Stimulated activated CD4-positive, alpha-beta T cell treated with anti-CD3 and anti-CD28 coated beads, Interleukin-1b, Interleukin-23, amount 100 ng/mL, for 24 hours (primary cell): ENCODE measurements around the gene INAVA.
A peak's percentile ranks its signal among the peaks of the same experiment; 100 is the strongest.

Experiments used
- DNase-seq, 4 experiments: peaks; one replicate each; pipeline ENCODE4 v3.0.0-alpha.2; 2020; ENCODE audit warnings: low read depth in 4 of 4, low spot score in 1 of 4

The INAVA gene

DNA sequence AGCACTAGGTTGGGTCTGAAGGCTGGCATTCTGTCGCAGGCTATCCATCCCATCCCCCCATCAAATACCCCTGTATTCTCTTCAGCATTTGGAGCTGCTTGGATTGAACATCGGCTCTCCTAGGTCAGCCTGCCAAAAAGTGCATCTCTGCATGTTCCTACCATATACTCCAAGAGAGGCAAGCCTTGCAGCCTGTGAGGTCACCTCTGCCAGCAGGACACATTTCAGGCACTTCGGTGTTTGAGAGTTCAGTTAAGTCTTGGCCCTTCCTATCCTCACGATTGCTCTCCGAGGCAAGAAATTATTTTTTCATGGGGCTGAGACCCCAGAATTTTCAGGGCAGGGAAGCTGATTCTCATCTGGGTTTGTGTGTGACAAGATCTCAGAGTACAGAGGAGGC lies 19.3 kb upstream of the INAVA start:
- no peak for DNase-seq

DNA sequence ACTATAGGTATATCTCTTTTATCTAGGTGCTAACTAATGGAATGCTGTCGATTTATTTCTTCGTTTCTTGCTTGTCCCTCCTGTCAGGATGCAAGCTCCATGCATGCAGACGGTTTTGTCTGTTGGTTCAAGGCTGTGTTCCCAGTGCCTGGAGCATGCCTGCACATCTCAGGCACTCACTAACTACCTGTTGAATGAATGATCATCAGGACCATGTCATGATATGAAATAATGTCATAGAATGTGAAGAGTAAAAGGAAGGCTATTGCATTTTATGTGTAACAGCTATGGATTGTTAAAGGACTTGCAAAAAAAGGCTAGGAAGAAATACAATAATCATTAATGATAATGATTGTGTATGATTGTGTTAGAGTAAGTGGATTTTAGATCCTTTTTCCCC lies 17.7 kb upstream of the INAVA start:
- DNase-seq, result no peak

DNA sequence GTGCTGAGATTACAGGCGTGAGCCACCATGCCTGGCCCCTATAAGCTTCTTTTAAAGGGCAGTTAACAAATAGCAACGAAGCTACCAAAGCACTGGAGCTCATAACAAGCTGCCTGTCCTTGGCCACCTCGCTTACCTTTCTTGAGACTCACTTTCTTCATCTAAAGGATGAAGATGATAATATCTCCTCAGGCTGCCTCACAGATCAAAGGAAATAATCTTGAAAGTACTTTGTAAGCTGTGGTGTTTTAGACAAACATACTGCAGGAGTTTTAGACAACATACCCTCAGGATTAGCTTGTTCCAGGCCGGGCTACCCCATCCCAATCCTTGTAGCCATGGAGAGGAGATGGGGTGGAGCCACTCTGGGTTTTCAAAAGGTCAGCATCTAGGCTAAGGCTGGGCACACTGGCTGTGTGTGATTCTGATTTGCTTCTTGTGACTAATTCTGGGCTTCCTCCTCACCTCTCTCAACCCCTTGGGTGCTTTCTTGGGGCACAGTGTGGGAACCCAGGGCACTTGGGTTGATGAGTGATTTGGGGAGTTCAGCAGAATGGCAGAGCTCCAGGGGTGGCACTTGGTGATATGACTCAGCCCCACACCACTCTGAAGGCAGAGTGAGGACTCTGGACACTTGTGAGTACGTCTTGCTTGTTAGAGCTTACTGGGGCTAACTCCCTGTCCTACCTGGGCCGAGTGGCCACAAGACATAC lies 16.7 kb upstream of the INAVA start:
- DNase-seq, result peak in 1 of 4 experiments; percentile 36

DNA sequence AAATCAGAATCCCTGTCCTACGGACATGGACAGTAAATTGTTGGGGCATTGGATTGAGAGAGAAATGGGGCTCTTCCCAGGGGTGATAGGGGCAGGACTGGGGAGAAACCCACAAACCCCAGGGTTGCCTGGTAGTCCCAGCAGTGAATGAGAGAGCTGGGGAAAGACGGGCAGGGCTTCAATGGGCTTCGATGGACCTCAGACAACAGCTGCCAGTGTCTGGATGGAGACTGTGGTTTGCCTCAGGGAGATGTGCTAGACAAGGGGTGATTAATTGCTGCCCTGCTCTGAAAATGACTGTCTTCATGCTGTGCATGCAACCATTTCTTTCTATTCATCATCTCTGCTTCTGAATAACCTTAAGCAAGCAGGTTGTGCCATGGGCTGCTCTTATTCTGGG lies 14.5 kb upstream of the INAVA start:
- no peak for DNase-seq

DNA sequence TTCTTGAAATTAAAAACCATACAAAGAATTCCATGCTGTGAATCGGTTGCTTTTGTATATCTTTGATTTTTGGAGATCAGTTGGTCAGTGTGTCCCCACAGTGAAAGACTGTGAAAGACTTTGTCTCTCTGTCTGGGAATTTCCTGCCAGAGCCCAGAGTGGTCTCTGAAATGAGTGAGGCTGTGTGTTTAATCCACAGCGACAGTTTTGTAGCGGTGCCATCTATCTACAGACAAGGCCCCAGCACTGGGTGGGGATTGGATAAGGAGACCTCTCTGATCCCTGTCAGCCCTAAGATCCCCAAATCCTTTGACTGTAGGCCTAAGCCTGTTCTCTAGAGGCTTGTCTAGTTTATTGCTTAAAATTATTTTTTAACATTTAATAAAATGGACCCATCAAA lies 11.6 kb upstream of the INAVA start:
- no peak for DNase-seq

DNA sequence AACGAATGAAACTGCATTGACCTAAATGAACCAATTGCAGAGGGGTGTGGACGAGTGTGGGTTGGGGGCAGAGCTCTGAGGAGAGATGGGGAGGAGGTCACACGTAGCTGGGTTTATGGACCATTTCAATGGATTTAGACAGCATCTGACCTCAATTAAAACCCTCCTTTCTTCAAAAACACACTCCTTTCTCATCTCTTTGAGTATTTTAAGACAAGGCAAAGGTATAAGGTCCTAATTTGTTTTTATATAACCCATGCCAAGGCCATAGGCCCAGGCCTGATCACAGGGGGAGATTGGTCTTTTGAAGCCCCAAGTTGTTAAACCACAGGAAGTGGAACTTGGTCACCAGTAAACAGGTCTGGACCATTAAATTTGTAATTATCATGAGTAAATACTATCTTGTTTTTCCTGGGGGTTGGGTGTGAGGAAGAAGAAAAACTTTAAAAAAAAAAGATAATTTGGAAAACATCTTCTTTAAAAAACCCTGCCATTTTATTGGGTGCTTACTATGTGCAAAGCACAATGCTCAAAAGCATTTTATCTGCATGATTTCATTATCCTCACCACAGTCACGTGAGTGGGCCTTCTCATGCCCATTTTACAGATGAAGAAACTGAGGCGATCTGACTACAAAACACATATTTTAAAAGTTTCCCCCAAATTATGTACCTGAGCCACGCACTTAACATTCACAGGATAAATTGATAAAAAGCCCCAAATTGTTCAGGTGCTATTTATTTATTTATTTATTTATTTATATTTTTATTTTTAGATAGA lies 8.9 kb upstream of the INAVA start:
- DNase-seq, result no peak

- no peak for DNase-seq
These were observed 8.1 kb upstream of the INAVA start for GRCh38 chr1:200886594-200886993.

DNA sequence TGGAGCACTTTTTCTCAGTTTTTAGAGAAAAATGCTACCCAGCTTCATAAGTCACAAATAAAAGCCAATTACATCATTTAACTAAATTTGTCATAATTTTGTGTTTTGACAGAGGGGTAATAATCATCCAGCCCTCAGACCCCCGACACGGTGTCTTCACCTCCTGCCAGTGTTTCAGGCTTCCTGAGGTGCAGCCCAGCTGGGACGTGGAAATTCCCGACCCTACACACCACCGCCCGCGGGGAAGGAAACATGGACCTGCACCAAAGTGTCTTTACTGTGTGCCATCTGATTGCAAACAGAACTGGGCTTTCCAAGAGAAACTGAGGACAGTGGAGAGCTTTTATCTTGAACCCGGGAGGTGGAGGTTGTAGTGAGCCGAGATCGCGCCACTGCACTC lies 7.7 kb upstream of the INAVA start:
- DNase-seq, result no peak

GRCh38 chr1:200887772-200888348 lies 6.8 kb upstream of the INAVA start:
- DNase-seq, result no peak

GRCh38 chr1:200888349-200888838 lies 6.3 kb upstream of the INAVA start:
- DNase-seq, result peak in 1 of 4 experiments; percentile 43

DNA sequence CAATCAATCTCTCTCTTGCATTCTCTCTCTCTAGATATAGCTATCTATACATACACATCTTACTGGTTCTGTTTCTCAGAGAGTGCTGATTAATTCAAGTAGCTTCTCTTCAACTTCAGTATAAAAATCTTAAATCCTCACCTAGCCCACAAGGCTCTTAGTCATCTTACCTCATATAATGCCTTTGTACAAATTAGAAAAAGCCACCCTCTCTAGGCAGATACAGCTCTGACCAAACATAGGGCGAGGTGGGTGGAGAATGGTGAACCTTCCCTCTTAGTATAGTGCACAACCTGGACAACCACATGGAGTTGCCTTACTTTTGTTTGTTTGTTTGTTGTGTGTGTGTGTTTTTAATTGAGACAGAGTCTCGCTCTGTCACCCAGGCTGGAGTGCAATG lies 5.1 kb upstream of the INAVA start:
- no peak for DNase-seq

- no peak for DNase-seq
These were observed 4.7 kb upstream of the INAVA start for GRCh38 chr1:200890027-200890426.

DNA sequence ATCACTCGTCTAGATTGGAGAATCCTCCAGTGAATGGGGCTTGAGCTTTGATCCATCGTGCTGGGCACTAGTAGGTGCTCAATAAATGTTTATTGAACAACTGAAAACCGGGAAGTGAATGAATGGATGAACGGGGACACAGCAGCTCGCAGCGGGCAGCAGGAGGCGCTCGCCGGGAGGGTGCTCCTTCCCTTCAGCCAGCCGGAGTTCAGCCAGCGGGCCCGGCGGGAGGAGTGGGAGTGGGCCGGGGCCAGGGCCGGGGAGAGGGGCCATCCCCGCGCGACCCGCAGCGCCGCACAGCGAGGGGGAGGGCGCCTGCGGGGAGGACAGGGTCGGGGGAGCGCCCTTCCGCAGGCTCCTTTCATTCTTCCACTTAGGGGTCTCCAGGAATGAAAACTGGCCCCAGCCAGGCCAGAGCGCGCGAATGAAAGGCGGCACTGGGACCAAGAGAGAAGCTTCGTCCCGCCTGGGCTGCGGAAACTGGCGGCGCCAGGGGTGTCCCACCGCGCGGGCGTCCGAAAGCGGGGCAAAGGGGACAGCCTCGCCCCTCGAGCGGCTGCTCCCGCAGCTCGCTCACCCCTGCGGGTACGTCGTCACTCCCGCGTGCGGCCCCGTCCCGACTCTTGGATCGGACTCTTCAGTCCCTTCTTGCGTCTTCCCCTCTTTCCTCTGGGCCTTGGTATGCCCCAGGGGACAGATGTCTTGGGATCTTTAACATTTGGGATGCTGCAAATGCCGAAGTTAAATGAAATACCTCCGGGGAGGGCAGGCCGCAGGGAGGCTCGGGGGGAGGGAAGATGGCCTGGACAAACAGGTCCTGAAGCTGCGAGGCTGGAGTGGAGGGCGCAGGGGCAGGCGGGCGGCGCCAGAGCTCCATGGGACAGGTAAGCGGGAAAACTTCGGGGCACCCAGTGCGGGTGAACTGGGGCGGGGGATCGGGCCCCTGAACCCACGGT lies 3.6 kb upstream of the INAVA start:
- DNase-seq, result no peak

DNA sequence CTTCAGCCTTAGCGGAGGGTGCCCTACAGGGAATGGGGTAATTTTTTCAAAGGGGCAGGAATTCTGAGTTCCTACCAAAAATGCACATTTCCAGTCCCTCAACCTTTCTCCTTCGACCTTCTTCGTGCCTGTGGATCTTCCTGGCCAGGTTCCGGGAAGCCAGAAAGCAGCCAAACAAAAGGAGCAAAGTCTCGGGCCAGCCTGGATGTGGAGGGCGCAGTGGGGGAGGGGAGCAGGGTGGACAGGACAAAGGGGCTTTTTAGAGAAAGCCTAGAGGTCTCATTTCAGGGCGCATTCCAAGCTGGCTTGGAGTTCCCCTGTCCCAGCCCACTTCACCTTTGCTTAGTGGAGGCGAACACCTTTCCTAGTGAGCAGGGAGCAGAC lies 2.9 kb upstream of the INAVA start:
- no peak for DNase-seq

DNA sequence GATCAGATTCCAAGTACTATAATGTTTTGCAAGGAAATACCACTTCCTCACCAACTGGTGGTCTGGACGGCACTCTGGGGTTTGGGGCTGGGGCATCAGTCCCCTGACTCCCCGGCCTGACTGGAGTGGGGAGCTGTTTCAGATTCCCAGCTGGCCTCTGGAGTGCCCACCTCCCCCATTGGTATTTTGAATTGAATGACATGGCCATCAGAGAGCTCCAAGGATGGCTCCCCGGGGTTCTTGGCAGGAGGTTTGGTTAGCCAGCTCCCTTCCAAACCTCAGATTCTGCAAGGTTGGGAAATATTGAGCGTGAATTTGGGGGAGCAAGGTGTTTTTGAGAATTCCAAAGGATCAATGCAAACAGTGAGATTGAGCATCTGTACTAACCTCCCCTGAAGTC lies 2.2 kb upstream of the INAVA start:
- DNase-seq, result no peak

- DNase-seq, result no peak
These were observed 1.7 kb upstream of the INAVA start for GRCh38 chr1:200892958-200893357.

GRCh38 chr1:200893411-200893901 lies 1.2 kb upstream of the INAVA start:
- DNase-seq, result no peak

DNA sequence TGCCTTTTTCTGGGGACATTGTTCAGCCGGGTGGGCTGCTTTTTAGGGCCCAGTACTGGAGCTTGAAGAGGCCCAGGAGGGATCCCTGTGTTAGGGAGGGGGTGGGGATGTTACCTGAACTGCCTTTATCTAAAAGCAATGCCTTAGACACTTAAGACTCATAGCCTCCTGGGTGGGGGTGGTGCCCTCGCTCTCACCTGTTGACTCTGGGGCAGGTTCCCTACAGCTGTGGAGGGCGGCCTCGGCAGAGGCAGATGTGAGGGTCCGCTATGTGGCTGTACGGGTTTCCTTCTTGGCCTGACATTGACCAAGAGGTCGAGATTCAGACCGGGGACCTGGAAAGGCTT lies 716 bp downstream of the INAVA start:
- no peak for DNase-seq

GRCh38 chr1:200895801-200896530 lies 1.3 kb downstream of the INAVA start:
- DNase-seq, result no peak

GRCh38 chr1:200896531-200897196 lies 2.0 kb downstream of the INAVA start:
- DNase-seq, result no peak
